GM23338 (cell line): ENCODE measurements around the gene KLHL8. TPM values are rescaled to one million over a fixed set of nuclear protein-coding genes. Genes with fewer than 3 reads are reported as not detected.

Experiments used
- ATAC-seq: fragments of 200-7000 bp; cut with Tn5 transposase; 3 replicates; pipeline ENCODE4 v1.9.1; 2020
- DNase-seq: peaks from one replicate; pipeline ENCODE4 v3.0.0-alpha.2; 2015; ENCODE audit warnings: low spot score
- H2AFZ ChIP-seq: fragments of 200-600 bp; sonication (generic); 2 replicates; pipeline ENCODE4 v1.8.0; 2016; ENCODE audit warnings: antibody characterized with exemption, mild to moderate bottlenecking, moderate library complexity
- H3F3A ChIP-seq: fragments of 200-600 bp; sonication (generic); replicated peaks from 2 replicates; pipeline ENCODE4 v1.8.0; 2017; ENCODE audit warnings: antibody characterized with exemption, mixed run types, low read depth
- H3K27ac ChIP-seq: fragments of 200-600 bp; sonication (generic); 2 replicates; pipeline ENCODE4 v1.6.1; 2016; ENCODE audit warnings: low read depth
- H3K27me3 ChIP-seq: fragments of 200-600 bp; sonication (generic); 2 replicates; pipeline ENCODE4 v1.8.0; 2016; ENCODE audit warnings: mild to moderate bottlenecking, mixed run types, moderate library complexity; ENCODE audit not compliant: insufficient read depth
- H3K36me3 ChIP-seq: fragments of 200-600 bp; sonication (generic); 2 replicates; pipeline ENCODE4 v1.8.0; 2016; ENCODE audit warnings: mild to moderate bottlenecking; ENCODE audit not compliant: insufficient read depth
- H3K4me1 ChIP-seq: fragments of 200-600 bp; sonication (generic); 2 replicates; pipeline ENCODE4 v1.8.0; 2016; ENCODE audit warnings: mild to moderate bottlenecking, moderate library complexity; ENCODE audit not compliant: insufficient read depth
- H3K4me2 ChIP-seq: fragments of 200-600 bp; sonication (generic); 2 replicates; pipeline ENCODE4 v1.7.1; 2017; ENCODE audit warnings: mixed run types
- H3K4me3 ChIP-seq: fragments of 200-600 bp; sonication (generic); 2 replicates; pipeline ENCODE4 v1.6.1; 2016; ENCODE audit warnings: mixed run types
- H3K79me2 ChIP-seq: fragments of 200-600 bp; sonication (generic); replicated peaks from 2 replicates; pipeline ENCODE4 v1.8.0; 2017; ENCODE audit warnings: mild to moderate bottlenecking; ENCODE audit not compliant: insufficient read depth
- H3K9me2 ChIP-seq: fragments of 200-600 bp; sonication (generic); 2 replicates; pipeline ENCODE4 v1.8.0; 2017; ENCODE audit not compliant: insufficient read depth
- H4K20me1 ChIP-seq: fragments of 200-600 bp; sonication (generic); replicated peaks from 2 replicates; pipeline ENCODE4 v1.8.0; 2017; ENCODE audit warnings: mild to moderate bottlenecking; ENCODE audit not compliant: insufficient read depth
- H3K27ac Mint-ChIP-seq: 2 replicates; pipeline ENCODE4 v1.8.0; 2020; ENCODE audit warnings: inconsistent platforms, mild to moderate bottlenecking, moderate library complexity, mixed read lengths
- H3K27me3 Mint-ChIP-seq: 3 replicates; pipeline ENCODE4 v1.8.0; 2022; ENCODE audit warnings: low read depth, mild to moderate bottlenecking, moderate library complexity, mixed read lengths, inconsistent platforms; ENCODE audit not compliant: insufficient read depth, poor library complexity
- H3K36me3 Mint-ChIP-seq: 3 replicates; pipeline ENCODE4 v1.8.0; 2021; ENCODE audit warnings: low read depth, mild to moderate bottlenecking, inconsistent platforms, moderate library complexity, mixed read lengths
- H3K4me1 Mint-ChIP-seq: 3 replicates; pipeline ENCODE4 v1.8.0; 2020; ENCODE audit warnings: mild to moderate bottlenecking, inconsistent platforms, mixed read lengths
- H3K4me3 Mint-ChIP-seq: 3 replicates; pipeline ENCODE4 v1.8.0; 2021; ENCODE audit warnings: moderate library complexity, mild to moderate bottlenecking, inconsistent platforms, mixed read lengths
- H3K9me3 Mint-ChIP-seq: 3 replicates; pipeline ENCODE4 v1.8.0; 2020; ENCODE audit warnings: moderate library complexity, mild to moderate bottlenecking, inconsistent platforms, mixed read lengths
- CREB1 ChIP-seq: fragments of 250-450 bp; sonication (Bioruptor Pico); IDR thresholded peaks from 2 replicates; pipeline ENCODE4 v1.5.0; 2020; ENCODE audit warnings: low read depth, mild to moderate bottlenecking, moderate library complexity
- CTCF ChIP-seq, 2 experiments: fragments of 200-600 bp in 1 of 2; sonication (generic) in 1 of 2; conservative IDR thresholded peaks; 2 replicates each; pipeline versions ENCODE4 v1.5.1 to v1.6.1; 2016 to 2017; ENCODE audit warnings: antibody characterized with exemption in 2 of 2, low read depth in 2 of 2, mild to moderate bottlenecking in 2 of 2, moderate library complexity in 1 of 2
- ETS1 ChIP-seq: IDR thresholded peaks from 2 replicates; pipeline ENCODE4 v1.6.1; 2016; ENCODE audit warnings: antibody characterized with exemption
- EZH2 ChIP-seq: fragments of 200-600 bp; sonication (generic); IDR thresholded peaks from one replicate; pipeline ENCODE4 v1.8.0; 2017; ENCODE audit warnings: antibody characterized with exemption, mild to moderate bottlenecking, low read depth; ENCODE audit not compliant: unreplicated experiment
- EZH2phosphoT487 ChIP-seq: fragments of 200-600 bp; sonication (generic); IDR thresholded peaks from one replicate; pipeline ENCODE4 v1.8.1; 2018; ENCODE audit warnings: antibody characterized with exemption; ENCODE audit not compliant: unreplicated experiment
- JUNB ChIP-seq: IDR thresholded peaks from one replicate; pipeline ENCODE4 v1.6.1; 2016; ENCODE audit warnings: antibody characterized with exemption; ENCODE audit not compliant: unreplicated experiment
- NANOG ChIP-seq: IDR thresholded peaks from 2 replicates; pipeline ENCODE4 v1.6.1; 2016; ENCODE audit warnings: antibody characterized with exemption, borderline replicate concordance
- POLR2AphosphoS5 ChIP-seq: IDR thresholded peaks from 2 replicates; pipeline ENCODE4 v1.6.1; 2016; ENCODE audit warnings: antibody characterized with exemption, low read depth
- REST ChIP-seq: IDR thresholded peaks from one replicate; pipeline ENCODE4 v1.6.1; 2018; ENCODE audit warnings: antibody characterized with exemption; ENCODE audit not compliant: unreplicated experiment
- STAT1 ChIP-seq: IDR thresholded peaks from one replicate; pipeline ENCODE4 v1.6.1; 2016; ENCODE audit warnings: antibody characterized with exemption; ENCODE audit not compliant: unreplicated experiment
- ZNF114 ChIP-seq: fragments of 250-450 bp; sonication (Bioruptor Pico); IDR thresholded peaks from 2 replicates; pipeline ENCODE4 v1.5.0; 2020; ENCODE audit warnings: mild to moderate bottlenecking, moderate library complexity
- ZNF331 ChIP-seq: fragments of 250-450 bp; sonication (Bioruptor Pico); IDR thresholded peaks from 2 replicates; pipeline ENCODE4 v1.5.0; 2020; ENCODE audit warnings: low read depth, mild to moderate bottlenecking, moderate library complexity
- polyA plus RNA-seq: library from polyadenylated mRNA; unstranded; fragments of >200 nt; fragmentation: Nextera tagmentation; extraction: Ambion mirVana; gene quantifications from 2 replicates; pipeline ENCODE4 v1.2.1, GENCODE V29; 2016
- total RNA-seq: library from RNA; depleted of rRNA; stranded (reverse); fragments of >200 nt; shearing (Covaris generic); gene quantifications from 2 replicates; pipeline ENCODE4 v1.2.3, GENCODE V29; 2014
- TF ChIP-seq, protein P1 (sequence below): fragments of 250-450 bp; sonication (Bioruptor Pico); IDR thresholded peaks from 2 replicates; pipeline ENCODE4 v1.5.0; 2020; ENCODE audit warnings: mild to moderate bottlenecking, moderate library complexity

KLHL8 gene
- total and polyA plus RNA-seq, 2 experiments from 2014 or later, result 3.3 to 7.2 TPM

- H4K20me1 ChIP-seq, result no peaks in the 10 kb centered on the region
- H3K4me2 ChIP-seq, result peak overlapping the region; percentile 73
- no peaks in the 10 kb centered on the region for H3K4me1 ChIP-seq
- H3K4me3 ChIP-seq, result peak overlapping the region; percentile 43
- H3K36me3 Mint-ChIP-seq, result no peaks in the 10 kb centered on the region
- TF ChIP-seq EZH2phosphoT487, result no peak
- TF ChIP-seq EZH2, result no peak
- no peak for TF ChIP-seq CTCF (conservative IDR thresholded peaks at IDR 0.05; ENCODE audit: low read depth in 2 of 2)
- no peak for TF ChIP-seq JUNB
- TF ChIP-seq POLR2AphosphoS5, result no peak
- TF ChIP-seq CREB1 (CRISPR knock-in tag), result no peak
- no peak for TF ChIP-seq REST
- no peak for TF ChIP-seq NANOG
- no peak for TF ChIP-seq STAT1
- TF ChIP-seq, protein P1, sequence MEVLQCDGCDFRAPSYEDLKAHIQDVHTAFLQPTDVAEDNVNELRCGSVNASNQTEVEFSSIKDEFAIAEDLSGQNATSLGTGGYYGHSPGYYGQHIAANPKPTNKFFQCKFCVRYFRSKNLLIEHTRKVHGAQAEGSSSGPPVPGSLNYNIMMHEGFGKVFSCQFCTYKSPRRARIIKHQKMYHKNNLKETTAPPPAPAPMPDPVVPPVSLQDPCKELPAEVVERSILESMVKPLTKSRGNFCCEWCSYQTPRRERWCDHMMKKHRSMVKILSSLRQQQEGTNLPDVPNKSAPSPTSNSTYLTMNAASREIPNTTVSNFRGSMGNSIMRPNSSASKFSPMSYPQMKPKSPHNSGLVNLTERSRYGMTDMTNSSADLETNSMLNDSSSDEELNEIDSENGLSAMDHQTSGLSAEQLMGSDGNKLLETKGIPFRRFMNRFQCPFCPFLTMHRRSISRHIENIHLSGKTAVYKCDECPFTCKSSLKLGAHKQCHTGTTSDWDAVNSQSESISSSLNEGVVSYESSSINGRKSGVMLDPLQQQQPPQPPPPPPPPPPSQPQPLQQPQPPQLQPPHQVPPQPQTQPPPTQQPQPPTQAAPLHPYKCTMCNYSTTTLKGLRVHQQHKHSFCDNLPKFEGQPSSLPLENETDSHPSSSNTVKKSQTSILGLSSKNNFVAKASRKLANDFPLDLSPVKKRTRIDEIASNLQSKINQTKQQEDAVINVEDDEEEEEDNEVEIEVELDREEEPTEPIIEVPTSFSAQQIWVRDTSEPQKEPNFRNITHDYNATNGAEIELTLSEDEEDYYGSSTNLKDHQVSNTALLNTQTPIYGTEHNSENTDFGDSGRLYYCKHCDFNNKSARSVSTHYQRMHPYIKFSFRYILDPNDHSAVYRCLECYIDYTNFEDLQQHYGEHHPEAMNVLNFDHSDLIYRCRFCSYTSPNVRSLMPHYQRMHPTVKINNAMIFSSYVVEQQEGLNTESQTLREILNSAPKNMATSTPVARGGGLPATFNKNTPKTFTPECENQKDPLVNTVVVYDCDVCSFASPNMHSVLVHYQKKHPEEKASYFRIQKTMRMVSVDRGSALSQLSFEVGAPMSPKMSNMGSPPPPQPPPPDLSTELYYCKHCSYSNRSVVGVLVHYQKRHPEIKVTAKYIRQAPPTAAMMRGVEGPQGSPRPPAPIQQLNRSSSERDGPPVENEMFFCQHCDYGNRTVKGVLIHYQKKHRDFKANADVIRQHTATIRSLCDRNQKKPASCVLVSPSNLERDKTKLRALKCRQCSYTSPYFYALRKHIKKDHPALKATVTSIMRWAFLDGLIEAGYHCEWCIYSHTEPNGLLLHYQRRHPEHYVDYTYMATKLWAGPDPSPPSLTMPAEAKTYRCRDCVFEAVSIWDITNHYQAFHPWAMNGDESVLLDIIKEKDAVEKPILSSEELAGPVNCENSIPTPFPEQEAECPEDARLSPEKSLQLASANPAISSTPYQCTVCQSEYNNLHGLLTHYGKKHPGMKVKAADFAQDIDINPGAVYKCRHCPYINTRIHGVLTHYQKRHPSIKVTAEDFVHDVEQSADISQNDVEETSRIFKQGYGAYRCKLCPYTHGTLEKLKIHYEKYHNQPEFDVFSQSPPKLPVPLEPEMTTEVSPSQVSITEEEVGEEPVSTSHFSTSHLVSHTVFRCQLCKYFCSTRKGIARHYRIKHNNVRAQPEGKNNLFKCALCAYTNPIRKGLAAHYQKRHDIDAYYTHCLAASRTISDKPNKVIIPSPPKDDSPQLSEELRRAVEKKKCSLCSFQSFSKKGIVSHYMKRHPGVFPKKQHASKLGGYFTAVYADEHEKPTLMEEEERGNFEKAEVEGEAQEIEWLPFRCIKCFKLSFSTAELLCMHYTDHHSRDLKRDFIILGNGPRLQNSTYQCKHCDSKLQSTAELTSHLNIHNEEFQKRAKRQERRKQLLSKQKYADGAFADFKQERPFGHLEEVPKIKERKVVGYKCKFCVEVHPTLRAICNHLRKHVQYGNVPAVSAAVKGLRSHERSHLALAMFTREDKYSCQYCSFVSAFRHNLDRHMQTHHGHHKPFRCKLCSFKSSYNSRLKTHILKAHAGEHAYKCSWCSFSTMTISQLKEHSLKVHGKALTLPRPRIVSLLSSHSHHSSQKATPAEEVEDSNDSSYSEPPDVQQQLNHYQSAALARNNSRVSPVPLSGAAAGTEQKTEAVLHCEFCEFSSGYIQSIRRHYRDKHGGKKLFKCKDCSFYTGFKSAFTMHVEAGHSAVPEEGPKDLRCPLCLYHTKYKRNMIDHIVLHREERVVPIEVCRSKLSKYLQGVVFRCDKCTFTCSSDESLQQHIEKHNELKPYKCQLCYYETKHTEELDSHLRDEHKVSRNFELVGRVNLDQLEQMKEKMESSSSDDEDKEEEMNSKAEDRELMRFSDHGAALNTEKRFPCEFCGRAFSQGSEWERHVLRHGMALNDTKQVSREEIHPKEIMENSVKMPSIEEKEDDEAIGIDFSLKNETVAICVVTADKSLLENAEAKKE (CRISPR knock-in tag), result no peak
- TF ChIP-seq ETS1, result no peak
- TF ChIP-seq ZNF331 (CRISPR knock-in tag), result no peak
- no peak for TF ChIP-seq ZNF114 (CRISPR knock-in tag)
- no peaks in the 10 kb centered on the region for H3K9me3 Mint-ChIP-seq
- no peak for DNase-seq
- H3K4me3 Mint-ChIP-seq, result peak overlapping the region; percentile 54; the same call in 1 of the 3 replicates
- no peaks in the 10 kb centered on the region for H3F3A ChIP-seq
- no peaks in the 10 kb centered on the region for H3K9me2 ChIP-seq
- H3K36me3 ChIP-seq, result no peaks in the 10 kb centered on the region
- H3K4me1 Mint-ChIP-seq, result no peaks in the 10 kb centered on the region
- H3K27ac ChIP-seq, result no peak overlapping the region
- no peak for ATAC-seq
- no peak overlapping the region for H3K27ac Mint-ChIP-seq
- no peaks in the 10 kb centered on the region for H3K79me2 ChIP-seq
- no peaks in the 10 kb centered on the region for H3K27me3 ChIP-seq
- H3K27me3 Mint-ChIP-seq, result peaks cover 4% of the 10 kb centered on the region
- H2AFZ ChIP-seq, result peak overlapping the region; percentile 94
Measured at GRCh38 chr4:87235020-87235671, 14.7 kb upstream of the KLHL8 start.
